Neural crest cell (in vitro differentiated cells): Measurements from ENCODE around the gene TEKT2. TPM values are rescaled to one million over a fixed set of nuclear protein-coding genes. Genes with fewer than 3 reads are reported as not detected.

Source experiments
- DNase-seq: peaks from one replicate; pipeline ENCODE4 v3.0.0; 2021; ENCODE audit warnings: low read depth, mixed read lengths, low spot score
- H3K27ac Mint-ChIP-seq: one replicate; pipeline ENCODE4 v1.8.0; 2021; ENCODE audit warnings: mild to moderate bottlenecking, mixed read lengths; ENCODE audit not compliant: unreplicated experiment
- H3K27me3 Mint-ChIP-seq: 2 replicates; pipeline ENCODE4 v1.8.0; 2021; ENCODE audit warnings: low read depth, mild to moderate bottlenecking, mixed read lengths
- H3K36me3 Mint-ChIP-seq: 2 replicates; pipeline ENCODE4 v1.8.0; 2021; ENCODE audit warnings: low read depth, mild to moderate bottlenecking, mixed read lengths
- H3K4me1 Mint-ChIP-seq: 2 replicates; pipeline ENCODE4 v1.8.0; 2021; ENCODE audit warnings: mixed read lengths
- H3K4me3 Mint-ChIP-seq: one replicate; pipeline ENCODE4 v1.8.0; 2021; ENCODE audit warnings: mild to moderate bottlenecking, mixed read lengths
- H3K9me3 Mint-ChIP-seq: 2 replicates; pipeline ENCODE4 v1.8.0; 2021; ENCODE audit warnings: mixed read lengths
- CTCF ChIP-seq: fragments of 200-600 bp; sonication (generic); conservative IDR thresholded peaks from 2 replicates; pipeline ENCODE4 v1.5.0; 2021; ENCODE audit warnings: antibody characterized with exemption, mild to moderate bottlenecking
- total RNA-seq: library from RNA; stranded (reverse); gene quantifications from 2 replicates; pipeline ENCODE4 v1.2.1, GENCODE V29; 2021

Gene TEKT2
- total RNA-seq, 1 donor from 2014 or later = 8.4 TPM

- Mint-ChIP-seq H3K27ac (no peak overlapping the region), H3K27me3 (no peaks in the 10 kb centered on the region), H3K4me1 (peaks cover 27% of the 10 kb centered on the region), H3K4me3 (peak overlapping the region; percentile 92), H3K36me3 (no peaks in the 10 kb centered on the region), H3K9me3 (no peaks in the 10 kb centered on the region)
- DNase-seq = no peak
- no peak for TF ChIP-seq CTCF
These were observed 4.3 kb downstream of the TEKT2 start for GRCh38 chr1:36088265-36088576.

- H3K27ac Mint-ChIP-seq = peak within 1 kb of the TSS; percentile 19
These were observed 4.9 kb downstream of the TEKT2 start, which contains the start of gene ADPRS for GRCh38 chr1:36088577-36089392. Gene ADPRS, plus strand, starts transcription at chr1:36088892. Its CDS starts 13 bp downstream, at chr1:36088905.

GRCh38 chr1:36089393-36090121, 5.7 kb downstream of the TEKT2 start:
- no peak for TF ChIP-seq CTCF
- Mint-ChIP-seq H3K4me1 (peaks cover 24% of the 10 kb centered on the region), H3K27me3 (no peaks in the 10 kb centered on the region), H3K4me3 (peak overlapping the region; percentile 92), H3K9me3 (no peaks in the 10 kb centered on the region), H3K36me3 (no peaks in the 10 kb centered on the region), H3K27ac (peak overlapping the region; percentile 19)
- DNase-seq = no peak

More at GRCh38 chr1:36088577-36089392, 4.9 kb downstream of the TEKT2 start, which contains the start of gene ADPRS:
- peak within 1 kb of the TSS; percentile 92 for H3K4me3 Mint-ChIP-seq
- DNase-seq = peak; percentile 90
- H3K36me3 Mint-ChIP-seq = no peaks in the 10 kb centered on the region
- no peaks in the 10 kb centered on the region for H3K27me3 Mint-ChIP-seq
- peak; percentile 99 for TF ChIP-seq CTCF
- H3K4me1 Mint-ChIP-seq = peaks cover 27% of the 10 kb centered on the region
- H3K9me3 Mint-ChIP-seq = no peaks in the 10 kb centered on the region

- Mint-ChIP-seq H3K36me3 (no peaks in the 10 kb centered on the region), H3K4me3 (peak overlapping the region; percentile 82), H3K27me3 (no peaks in the 10 kb centered on the region), H3K4me1 (peaks cover 17% of the 10 kb centered on the region), H3K9me3 (no peaks in the 10 kb centered on the region), H3K27ac (no peak overlapping the region)
- no peak for TF ChIP-seq CTCF
- DNase-seq = no peak
These were observed 7.2 kb downstream of the TEKT2 start for GRCh38 chr1:36091141-36091540.

GRCh38 chr1:36091698-36092097, 7.8 kb downstream of the TEKT2 start:
- Mint-ChIP-seq H3K27me3 (no peaks in the 10 kb centered on the region), H3K27ac (no peak overlapping the region), H3K36me3 (no peaks in the 10 kb centered on the region), H3K4me1 (peaks cover 17% of the 10 kb centered on the region), H3K4me3 (peak overlapping the region; percentile 82), H3K9me3 (no peaks in the 10 kb centered on the region)
- DNase-seq = no peak
- TF ChIP-seq CTCF = no peak
